H9 (cell line): ENCODE measurements around the gene EPN3. TPM values are rescaled to one million over a fixed set of nuclear protein-coding genes. Genes with fewer than 3 reads are reported as not detected.

Source experiments
- DNase-seq: peaks from one replicate; pipeline ENCODE4 v3.0.0-alpha.2; 2017
- H2AFZ ChIP-seq: one replicate; pipeline ENCODE4 v1.6.1; 2013; ENCODE audit warnings: mild to moderate bottlenecking, low read length, control low read depth, moderate library complexity
- H2AK5ac ChIP-seq: 2 replicates; pipeline ENCODE4 v1.6.1; 2013; ENCODE audit warnings: low read length, control low read depth, mixed read lengths; ENCODE audit not compliant: insufficient read length
- H2BK120ac ChIP-seq: one replicate; pipeline ENCODE4 v1.6.1; 2013; ENCODE audit warnings: low read depth, mild to moderate bottlenecking, low read length, control low read depth, inconsistent platforms; ENCODE audit not compliant: poor library complexity, severe bottlenecking
- H2BK12ac ChIP-seq: 2 replicates; pipeline ENCODE4 v1.6.1; 2013; ENCODE audit warnings: low read length, control low read depth, mixed read lengths, low read depth; ENCODE audit not compliant: insufficient read length
- H2BK15ac ChIP-seq: 2 replicates; pipeline ENCODE4 v1.6.1; 2013; ENCODE audit warnings: low read depth, low read length, control low read depth
- H2BK20ac ChIP-seq: one replicate; pipeline ENCODE4 v1.6.1; 2013; ENCODE audit warnings: low read depth, mild to moderate bottlenecking, low read length, control low read depth, inconsistent platforms; ENCODE audit not compliant: poor library complexity, severe bottlenecking
- H2BK5ac ChIP-seq: 2 replicates; pipeline ENCODE4 v1.6.1; 2013; ENCODE audit warnings: low read length, control low read depth, mixed read lengths; ENCODE audit not compliant: insufficient read length
- H3K14ac ChIP-seq: 2 replicates; pipeline ENCODE4 v1.6.1; 2013; ENCODE audit warnings: low read length, control low read depth; ENCODE audit not compliant: insufficient read depth
- H3K18ac ChIP-seq: 2 replicates; pipeline ENCODE4 v1.6.1; 2013; ENCODE audit warnings: low read depth, mild to moderate bottlenecking, mixed read lengths, low read length, control low read depth; ENCODE audit not compliant: insufficient read length
- H3K23ac ChIP-seq: 2 replicates; pipeline ENCODE4 v1.6.1; 2013; ENCODE audit warnings: low read length, control low read depth, mixed read lengths, low read depth; ENCODE audit not compliant: insufficient read length
- H3K23me2 ChIP-seq: 2 replicates; pipeline ENCODE4 v1.6.1; 2013; ENCODE audit warnings: low read depth, mild to moderate bottlenecking, mixed read lengths, low read length, control low read depth; ENCODE audit not compliant: insufficient read length, poor library complexity, severe bottlenecking
- H3K27ac ChIP-seq: 2 replicates; pipeline ENCODE4 v1.5.1; 2013; ENCODE audit warnings: low read length, control low read depth, mixed read lengths, low read depth; ENCODE audit not compliant: insufficient read length
- H3K27me3 ChIP-seq: 2 replicates; pipeline ENCODE4 v1.6.1; 2013; ENCODE audit warnings: low read length, control low read depth, inconsistent platforms; ENCODE audit not compliant: insufficient read depth
- H3K4ac ChIP-seq: 2 replicates; pipeline ENCODE4 v1.6.1; 2013; ENCODE audit warnings: low read depth, mild to moderate bottlenecking, control low read depth, inconsistent platforms, low read length, moderate library complexity
- H3K4me1 ChIP-seq: 2 replicates; pipeline ENCODE4 v1.6.1; 2013; ENCODE audit warnings: low read length, control low read depth, inconsistent platforms; ENCODE audit not compliant: insufficient read depth
- H3K4me2 ChIP-seq: 2 replicates; pipeline ENCODE4 v1.6.1; 2013; ENCODE audit warnings: low read length, control low read depth, mixed read lengths; ENCODE audit not compliant: insufficient read length, insufficient read depth
- H3K56ac ChIP-seq: 2 replicates; pipeline ENCODE4 v1.6.1; 2013; ENCODE audit warnings: low read depth, mild to moderate bottlenecking, mixed read lengths, low read length, control low read depth; ENCODE audit not compliant: insufficient read length
- H3K79me1 ChIP-seq: 2 replicates; pipeline ENCODE4 v1.6.1; 2013; ENCODE audit warnings: low read depth, mild to moderate bottlenecking, moderate library complexity, low read length, control low read depth, inconsistent platforms; ENCODE audit not compliant: insufficient read depth, poor library complexity, severe bottlenecking
- H3K79me2 ChIP-seq: 2 replicates; pipeline ENCODE4 v1.6.1; 2013; ENCODE audit warnings: low read length, control low read depth, inconsistent platforms; ENCODE audit not compliant: insufficient read depth
- H3K9ac ChIP-seq: 2 replicates; pipeline ENCODE4 v1.6.1; 2013; ENCODE audit warnings: low read length, control low read depth, mixed read lengths; ENCODE audit not compliant: insufficient read length; ENCODE audit errors: extremely low read depth
- H3K9me3 ChIP-seq: one replicate; pipeline ENCODE4 v1.6.1; 2013; ENCODE audit warnings: low read depth, low read length, inconsistent platforms; ENCODE audit not compliant: control insufficient read depth
- H3T11ph ChIP-seq: one replicate; pipeline ENCODE4 v1.6.1; 2013; ENCODE audit warnings: mild to moderate bottlenecking, low read length, control low read depth, inconsistent platforms
- H4K20me1 ChIP-seq: one replicate; pipeline ENCODE4 v1.6.1; 2013; ENCODE audit not compliant: control insufficient read depth, insufficient read length, insufficient read depth
- H4K5ac ChIP-seq: 2 replicates; pipeline ENCODE4 v1.6.1; 2013; ENCODE audit warnings: low read depth, mild to moderate bottlenecking, mixed read lengths, low read length, control low read depth; ENCODE audit not compliant: insufficient read length
- H4K8ac ChIP-seq: replicated peaks from 2 replicates; pipeline ENCODE4 v1.6.1; 2013; ENCODE audit warnings: low read length, control low read depth, mixed read lengths, low read depth; ENCODE audit not compliant: insufficient read length
- H4K91ac ChIP-seq: 2 replicates; pipeline ENCODE4 v1.6.1; 2013; ENCODE audit warnings: low read depth, mild to moderate bottlenecking, moderate library complexity, mixed read lengths, low read length, control low read depth; ENCODE audit not compliant: insufficient read length
- H3K27ac Mint-ChIP-seq, 3 experiments: 2 replicates in 2 of 3; 3 replicates in 1 of 3; pipeline ENCODE4 v1.8.0; 2020 to 2021; ENCODE audit warnings: mixed read lengths in 3 of 3, mild to moderate bottlenecking in 1 of 3, moderate library complexity in 1 of 3
- H3K27me3 Mint-ChIP-seq: 2 replicates; pipeline ENCODE4 v1.8.0; 2021; ENCODE audit warnings: low read depth, mild to moderate bottlenecking, moderate library complexity, mixed read lengths
- H3K36me3 Mint-ChIP-seq, 3 experiments: 2 replicates in 2 of 3; 3 replicates in 1 of 3; pipeline ENCODE4 v1.8.0; 2020 to 2021; ENCODE audit warnings: low read depth in 3 of 3, mixed read lengths in 3 of 3; ENCODE audit not compliant: insufficient read depth in 1 of 3
- H3K4me1 Mint-ChIP-seq, 2 experiments: 2 replicates each; pipeline ENCODE4 v1.8.0; 2020; ENCODE audit warnings: mixed read lengths in 2 of 2
- H3K4me3 Mint-ChIP-seq, 2 experiments: 2 replicates in 1 of 2; 3 replicates in 1 of 2; pipeline ENCODE4 v1.8.0; 2020 to 2021; ENCODE audit warnings: mild to moderate bottlenecking in 2 of 2, mixed read lengths in 2 of 2, moderate library complexity in 1 of 2
- H3K9me3 Mint-ChIP-seq, 2 experiments: 2 replicates in 1 of 2; 3 replicates in 1 of 2; pipeline ENCODE4 v1.8.0; 2020; ENCODE audit warnings: mild to moderate bottlenecking in 2 of 2, mixed read lengths in 2 of 2, moderate library complexity in 1 of 2
- WGBS: extraction: QIAGEN DNeasy Blood & Tissue Kit; methylation state at CpG from one replicate; pipeline ENCODE4 v1.1.7; 2013; ENCODE audit warnings: missing lambda C conversion rate, low lambda C conversion rate, mixed read lengths; ENCODE audit not compliant: insufficient read length; ENCODE audit errors: extremely low coverage; 5-methylcytosine and 5-hydroxymethylcytosine counted together
- total RNA-seq: library from RNA; stranded (reverse); gene quantifications from 2 replicates; pipeline ENCODE4 v1.2.1, GENCODE V29; 2021
- TF ChIP-seq, protein P1 (sequence below): fragments of 200-600 bp; sonication (generic); conservative IDR thresholded peaks from 3 replicates; pipeline ENCODE4 v1.8.0; 2021; ENCODE audit warnings: antibody characterized with exemption, mild to moderate bottlenecking

EPN3 gene
- total RNA-seq, 1 experiment from 2014 or later = 1.9 TPM

- Histone ChIP-seq H3K27ac (no peak overlapping the region), H4K5ac (no peak overlapping the region), H4K91ac (no peak overlapping the region), H3K27me3 (no peaks in the 10 kb centered on the region; the same call in 1 of the 2 replicates), H3K23me2 (peaks cover 8% of the 10 kb centered on the region), H3K14ac (no peak overlapping the region), H3K4me1 (peaks cover 2% of the 10 kb centered on the region; the same call in 1 of the 2 replicates), H2BK12ac (no peak overlapping the region), H3K56ac (no peak overlapping the region), H4K20me1 (no peaks in the 10 kb centered on the region), H2AK5ac (no peak overlapping the region), H2AFZ (no peak overlapping the region), H3K4me2 (peak overlapping the region; percentile 76), H3K18ac (no peak overlapping the region), H3K79me1 (no peaks in the 10 kb centered on the region), H3K9ac (no peak overlapping the region), H3K9me3 (no peaks in the 10 kb centered on the region), H3K79me2 (no peaks in the 10 kb centered on the region), H3K4ac (no peak overlapping the region), H2BK120ac (no peak overlapping the region), H3K23ac (no peak overlapping the region), H4K8ac (no peak overlapping the region), H2BK5ac (no peak overlapping the region), H2BK20ac (no peak overlapping the region), H2BK15ac (no peak overlapping the region), H3T11ph (no peak overlapping the region)
- H3K4me1 Mint-ChIP-seq = peaks cover 31 to 43% of the 10 kb centered on the region in 2 experiments
- no peaks in the 10 kb centered on the region for H3K36me3 Mint-ChIP-seq
- no peak for DNase-seq
- no peaks in the 10 kb centered on the region for H3K9me3 Mint-ChIP-seq
- H3K27me3 Mint-ChIP-seq = peaks cover 34% of the 10 kb centered on the region
- TF ChIP-seq, protein P1, sequence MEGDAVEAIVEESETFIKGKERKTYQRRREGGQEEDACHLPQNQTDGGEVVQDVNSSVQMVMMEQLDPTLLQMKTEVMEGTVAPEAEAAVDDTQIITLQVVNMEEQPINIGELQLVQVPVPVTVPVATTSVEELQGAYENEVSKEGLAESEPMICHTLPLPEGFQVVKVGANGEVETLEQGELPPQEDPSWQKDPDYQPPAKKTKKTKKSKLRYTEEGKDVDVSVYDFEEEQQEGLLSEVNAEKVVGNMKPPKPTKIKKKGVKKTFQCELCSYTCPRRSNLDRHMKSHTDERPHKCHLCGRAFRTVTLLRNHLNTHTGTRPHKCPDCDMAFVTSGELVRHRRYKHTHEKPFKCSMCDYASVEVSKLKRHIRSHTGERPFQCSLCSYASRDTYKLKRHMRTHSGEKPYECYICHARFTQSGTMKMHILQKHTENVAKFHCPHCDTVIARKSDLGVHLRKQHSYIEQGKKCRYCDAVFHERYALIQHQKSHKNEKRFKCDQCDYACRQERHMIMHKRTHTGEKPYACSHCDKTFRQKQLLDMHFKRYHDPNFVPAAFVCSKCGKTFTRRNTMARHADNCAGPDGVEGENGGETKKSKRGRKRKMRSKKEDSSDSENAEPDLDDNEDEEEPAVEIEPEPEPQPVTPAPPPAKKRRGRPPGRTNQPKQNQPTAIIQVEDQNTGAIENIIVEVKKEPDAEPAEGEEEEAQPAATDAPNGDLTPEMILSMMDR = no peak
- no CpG with 5 or more reads among the region's 16 CpGs for WGBS
- H3K27ac Mint-ChIP-seq = no peak overlapping the region
- H3K4me3 Mint-ChIP-seq = peak overlapping the region; percentile 69 to 82
Measured at GRCh38 chr17:50542795-50543774, 10.6 kb downstream of the EPN3 start.
